NCI-H345 (cell line): ENCODE results near the gene ZNF782.
"Not testable (repeated sequence)": the region's sequence is repeated elsewhere in the genome, so short reads cannot be mapped to it uniquely, and the experiment has no call there.

ENCODE experiments used
- DNase-seq: peaks from one replicate; lab custom pipeline; 2025; lab: John Stamatoyannopoulos, UW

Gene ZNF782

DNA sequence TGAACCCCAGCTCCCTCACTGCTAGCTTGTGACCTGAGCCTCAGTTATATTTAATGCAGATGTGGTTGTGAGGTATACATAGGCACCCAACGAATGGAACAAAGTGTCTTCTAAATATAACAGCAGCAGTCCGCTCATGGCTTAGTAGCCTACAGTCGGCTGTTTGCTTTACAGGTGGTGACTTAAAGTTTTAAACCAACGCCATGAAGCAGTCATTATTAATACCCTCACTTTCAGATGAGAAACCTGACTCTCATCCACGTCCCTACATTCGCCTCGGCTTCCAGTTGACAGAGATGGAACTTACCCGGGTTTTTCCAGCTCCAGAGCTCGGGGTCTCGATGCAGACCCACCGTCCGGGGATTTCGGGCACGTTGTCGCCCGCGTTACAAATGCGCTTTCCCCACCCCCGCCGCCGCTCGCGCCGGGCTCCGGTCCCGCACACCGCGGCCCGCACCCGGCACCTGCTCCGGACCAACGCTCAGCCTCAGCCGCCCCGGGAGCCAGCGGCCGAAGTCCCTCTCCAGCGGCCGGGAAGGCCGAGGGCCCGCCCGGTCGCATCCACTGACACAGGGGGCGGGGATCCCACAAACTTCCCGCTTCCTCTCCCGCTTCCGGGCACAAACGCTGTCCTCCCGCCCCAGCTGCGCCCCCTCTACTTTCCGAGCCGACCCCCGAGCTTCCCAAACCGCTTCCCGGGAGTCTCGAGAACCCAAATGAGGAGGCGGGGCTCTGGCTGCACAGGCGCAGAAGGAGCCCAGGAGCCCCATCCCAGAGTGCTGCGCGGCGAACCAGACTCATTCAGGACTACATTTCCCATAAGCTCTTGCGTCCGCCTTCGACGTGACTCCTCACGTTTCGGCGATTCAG lies at the start of gene ZNF782:
TSS of gene ZNF782 (minus strand) at position 734 of the 870 bp plus-strand sequence. CDS start 2,553 bp downstream, outside the sequence.
- DNase-seq, result peak; percentile 97

- not testable (repeated sequence) for DNase-seq
These were observed 45.7 kb upstream of the ZNF782 start for GRCh38 chr9:96900010-96900409.

- no peak for DNase-seq
These were observed 37.8 kb upstream of the ZNF782 start for GRCh38 chr9:96892131-96892530.

DNA sequence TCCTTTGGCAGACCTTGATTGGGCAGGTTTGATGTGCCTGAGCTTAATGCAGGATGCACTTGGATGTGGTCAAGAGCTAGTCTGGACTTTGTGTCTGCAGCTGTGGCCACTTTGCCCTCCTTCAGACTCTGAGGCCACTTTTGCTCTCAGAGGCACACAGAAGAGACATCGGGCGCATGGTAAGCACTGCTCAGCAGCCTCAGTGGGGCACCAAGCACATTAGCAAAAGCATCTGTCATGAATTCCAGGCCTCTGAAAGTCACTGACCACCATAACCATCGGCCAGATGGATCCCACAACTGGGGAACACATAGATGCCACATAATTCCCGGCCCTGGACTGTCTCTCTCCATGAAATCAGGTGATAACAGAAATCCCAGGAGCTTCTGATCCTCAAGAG lies 34.3 kb upstream of the ZNF782 start:
- no peak for DNase-seq

GRCh38 chr9:96885424-96885823 lies 31.1 kb upstream of the ZNF782 start:
- DNase-seq, result no peak

DNA sequence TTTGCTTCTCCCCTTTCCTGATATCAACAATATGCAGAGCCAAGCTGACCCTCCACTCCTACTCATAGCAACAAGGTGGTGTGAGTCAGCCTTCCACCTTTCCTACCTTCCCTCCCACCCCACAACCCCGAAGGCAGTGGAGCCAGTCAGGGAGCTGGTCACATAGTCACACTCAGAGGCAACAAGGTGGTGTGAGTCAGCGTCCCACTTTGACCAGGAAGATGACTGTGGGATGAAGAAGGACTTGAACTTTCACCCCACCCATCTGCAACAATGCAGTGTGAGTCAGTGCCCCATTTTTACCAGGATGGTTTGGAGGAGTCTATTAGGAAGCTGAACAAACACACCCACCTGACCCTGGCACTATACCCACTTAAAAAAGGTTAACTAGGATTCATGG lies 30.1 kb upstream of the ZNF782 start:
- DNase-seq, result no peak

DNA sequence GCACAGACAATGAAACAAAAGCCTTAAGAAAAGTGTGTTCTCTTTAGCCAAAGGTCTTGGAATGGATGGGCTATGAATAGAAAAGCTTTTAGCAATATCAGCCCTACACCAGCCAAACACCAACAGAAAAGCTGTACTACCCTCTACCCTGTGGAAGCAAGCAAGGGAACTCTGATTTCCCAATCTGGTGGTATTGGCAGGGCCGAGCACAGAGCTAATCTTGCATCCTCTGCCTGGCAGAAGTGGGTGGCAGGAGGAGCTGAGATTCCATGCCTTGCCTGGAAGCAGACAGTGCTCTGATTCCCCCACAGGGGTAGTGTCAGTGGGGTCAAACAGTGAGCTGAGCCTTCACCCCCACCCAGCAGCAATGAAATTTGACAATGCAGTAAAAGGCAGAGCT lies 29.6 kb upstream of the ZNF782 start:
- no peak for DNase-seq

GRCh38 chr9:96877269-96877668 lies 23.0 kb upstream of the ZNF782 start:
- DNase-seq, result no peak

DNA sequence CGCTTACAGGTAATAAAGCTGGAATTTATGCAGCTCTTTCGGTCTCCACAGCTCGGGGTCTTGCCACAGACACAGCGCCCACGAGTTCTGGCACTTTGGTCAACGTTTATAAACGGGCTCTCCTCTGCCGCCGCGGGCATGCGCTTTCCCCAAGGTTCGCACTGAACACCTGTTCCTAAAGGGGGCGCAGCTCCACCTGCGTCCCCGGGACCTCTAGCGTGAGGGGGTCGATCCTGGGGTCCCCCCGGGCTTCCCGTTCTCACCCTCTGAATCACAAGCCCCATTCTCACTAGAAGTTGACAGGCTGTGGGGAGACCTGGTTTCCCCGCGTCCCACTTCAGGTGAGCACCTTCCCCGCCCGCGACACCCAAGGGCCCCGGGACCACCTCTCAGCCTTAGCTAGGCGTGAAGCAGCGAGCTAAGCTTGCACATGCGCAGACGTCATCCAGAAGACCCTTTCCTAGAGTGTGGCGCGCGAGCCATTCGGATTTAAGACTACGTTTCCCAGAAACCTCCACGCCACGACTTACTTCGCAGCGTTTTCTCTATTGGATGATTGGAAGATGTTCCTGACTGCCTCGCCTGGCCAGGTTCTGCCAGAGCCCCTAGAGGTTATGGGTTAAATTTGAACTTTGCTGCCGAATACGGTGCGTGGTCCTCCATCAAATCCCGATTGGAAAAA lies 21.3 kb upstream of the ZNF782 start:
- peak; percentile 96 for DNase-seq

GRCh38 chr9:96874947-96875460 lies 20.7 kb upstream of the ZNF782 start:
- peak; percentile 70 for DNase-seq

DNA sequence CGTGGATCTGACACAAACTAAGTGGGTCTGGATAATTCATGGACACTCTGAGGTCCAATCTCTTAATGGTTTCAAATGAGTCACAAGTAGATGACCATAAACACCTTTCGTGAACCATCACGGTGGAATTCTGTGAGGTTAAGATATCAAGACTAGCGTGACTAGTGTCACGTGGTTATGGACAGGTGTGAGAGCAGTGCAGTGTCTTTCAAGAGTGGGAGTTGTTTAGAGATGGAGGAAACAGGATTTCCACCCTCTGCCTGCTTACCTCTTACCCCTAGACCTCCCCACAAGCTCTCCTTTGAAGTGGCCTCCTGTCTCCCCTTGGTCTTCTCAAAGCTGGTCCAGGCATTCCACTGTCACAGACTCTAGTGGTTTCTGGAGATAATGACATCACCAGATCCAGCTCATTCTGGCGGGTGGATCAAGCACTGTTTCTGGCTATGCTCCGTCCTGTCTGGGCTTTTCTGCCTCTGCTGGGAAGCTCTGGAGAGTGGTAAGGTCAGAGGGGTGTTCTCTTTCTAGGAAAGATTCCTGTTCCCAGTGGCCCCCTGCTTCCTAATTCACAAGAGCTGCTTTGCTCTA lies 20.0 kb upstream of the ZNF782 start:
- DNase-seq, result no peak

DNA sequence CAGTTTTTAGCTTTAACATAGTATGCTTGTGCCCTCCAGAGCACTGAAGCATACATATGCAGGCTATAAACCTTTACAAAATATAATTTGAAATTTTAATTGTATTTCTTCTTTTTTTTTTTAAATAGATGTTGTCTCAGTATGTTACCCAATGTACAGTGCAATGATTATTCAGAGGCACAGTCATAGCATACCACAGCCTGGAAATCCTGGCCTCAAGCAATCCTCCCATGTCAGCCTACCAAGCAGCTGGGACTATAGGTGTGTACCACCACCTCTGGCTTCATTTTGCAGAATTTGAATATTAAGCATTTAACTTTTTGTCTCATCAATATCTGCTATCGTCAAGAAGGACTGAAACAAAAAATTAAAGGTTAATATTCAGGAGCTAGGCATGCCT lies 16.9 kb upstream of the ZNF782 start:
- DNase-seq, result no peak

- no peak for DNase-seq
These were observed 14.4 kb upstream of the ZNF782 start for GRCh38 chr9:96868709-96869108.

DNA sequence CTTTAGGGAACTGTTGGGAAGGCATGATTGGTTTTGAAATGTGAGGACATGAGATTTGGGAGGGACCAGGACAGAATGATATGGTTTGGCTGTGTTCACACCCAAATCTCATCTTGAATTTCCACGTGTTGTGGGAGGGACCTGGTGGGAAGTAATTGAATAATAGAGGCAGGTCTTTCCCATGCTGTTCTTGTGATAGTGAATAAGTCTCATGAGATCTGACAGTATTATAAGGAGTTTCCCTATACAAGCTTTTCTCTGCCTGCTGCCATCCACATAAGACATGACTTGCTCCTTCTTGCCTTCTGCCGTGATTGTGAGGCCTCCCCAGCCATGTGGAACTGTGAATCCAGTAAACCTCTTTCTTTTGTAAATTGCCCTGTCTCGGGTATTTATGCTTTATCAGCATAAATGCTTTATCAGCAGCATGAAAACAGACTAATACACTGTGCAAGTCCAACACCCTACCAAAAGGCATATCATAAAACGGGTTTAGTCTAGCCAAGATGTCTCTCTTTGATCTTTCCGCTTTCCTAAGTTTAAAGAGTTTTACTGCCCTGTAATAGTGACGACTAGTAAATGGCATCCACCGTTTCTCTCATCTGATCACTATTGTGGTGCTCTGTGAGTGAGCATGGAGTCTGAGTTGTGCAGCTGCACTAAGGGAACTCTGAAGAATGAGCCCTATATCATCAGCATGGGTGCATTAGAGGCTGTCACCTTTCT lies 12.9 kb upstream of the ZNF782 start:
- no peak for DNase-seq

DNA sequence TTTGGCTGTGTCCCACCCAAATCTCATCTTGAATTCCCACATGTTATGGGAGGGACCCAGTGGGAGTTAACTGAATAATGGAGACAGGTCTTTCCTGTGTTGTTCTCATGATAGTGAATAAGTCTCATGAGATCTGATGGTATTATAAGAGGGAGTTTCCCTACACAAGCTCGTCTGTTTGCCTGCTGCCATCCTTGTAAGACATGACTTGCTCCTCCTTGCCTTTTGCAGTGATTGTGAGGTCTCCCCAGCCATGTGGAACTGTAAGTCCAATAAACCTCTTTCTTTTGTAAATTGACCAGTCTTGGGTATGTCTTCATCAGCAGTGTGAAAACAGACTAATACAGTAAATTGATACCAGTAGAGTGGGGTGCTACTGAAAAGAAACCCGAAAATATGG lies 10.9 kb upstream of the ZNF782 start:
- DNase-seq, result not testable (repeated sequence)

- DNase-seq, result no peak
These were observed 5.3 kb upstream of the ZNF782 start for GRCh38 chr9:96859461-96860198.

DNA sequence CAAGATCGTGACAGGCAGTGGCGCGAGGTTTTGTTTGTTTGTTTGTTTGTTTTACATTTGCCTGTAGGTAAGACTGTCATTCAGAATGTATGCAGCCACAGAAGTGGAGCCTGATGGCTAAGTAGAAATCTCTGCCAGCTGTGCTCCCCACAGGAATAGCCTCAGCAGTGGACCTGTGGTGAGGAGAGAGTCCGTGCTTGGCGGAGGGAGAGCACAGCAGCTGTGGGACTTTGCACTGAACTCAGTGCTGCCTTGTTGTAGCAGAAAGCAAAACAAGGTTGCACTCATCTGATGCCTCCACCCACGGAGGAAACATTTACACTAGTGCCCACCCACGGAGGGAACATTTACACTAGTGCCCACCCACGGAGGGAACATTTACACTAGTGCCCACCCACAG lies 4.4 kb upstream of the ZNF782 start:
- DNase-seq, result no peak

DNA sequence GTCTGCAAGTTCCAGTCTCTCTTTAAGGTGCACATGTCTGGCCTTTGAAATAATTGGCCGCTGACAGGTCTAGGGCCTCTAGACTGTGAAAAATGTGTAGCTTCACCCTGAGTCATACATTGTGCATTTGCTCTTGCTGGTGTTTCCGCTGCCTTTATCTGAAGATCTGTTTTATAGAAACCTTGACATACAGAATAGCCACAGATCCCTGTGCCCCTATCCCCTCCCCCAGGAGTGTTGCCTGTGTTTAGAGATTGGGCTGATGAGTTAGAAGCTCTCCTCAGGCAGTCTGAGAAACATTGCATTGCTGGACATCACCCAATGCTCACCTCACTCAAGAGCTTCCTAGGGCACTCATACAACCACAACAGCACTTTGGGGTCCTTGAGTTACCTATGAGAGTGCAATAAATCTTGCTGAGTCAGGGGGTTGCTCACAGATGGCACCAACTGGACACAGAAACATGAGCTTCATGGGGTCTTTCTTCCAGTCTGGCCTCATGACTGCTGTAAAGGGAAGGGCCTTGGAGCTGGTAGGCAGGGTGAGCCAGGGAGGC lies 3.8 kb upstream of the ZNF782 start:
- DNase-seq, result no peak

GRCh38 chr9:96856363-96857286 lies 2.3 kb upstream of the ZNF782 start:
- DNase-seq, result peak; percentile 56
